Ramos (cell line): ENCODE results near the gene MRPS6.

Experiments used
- in situ Hi-C: fragments of 300-500 bp; cut with MboI; formaldehyde crosslinking; loops from one replicate; pipeline ENCODE4 v1.14.3; 2022; ENCODE audit warnings: low sequenced_read_pairs; ENCODE audit not compliant: unreplicated experiment

The MRPS6 gene

DNA sequence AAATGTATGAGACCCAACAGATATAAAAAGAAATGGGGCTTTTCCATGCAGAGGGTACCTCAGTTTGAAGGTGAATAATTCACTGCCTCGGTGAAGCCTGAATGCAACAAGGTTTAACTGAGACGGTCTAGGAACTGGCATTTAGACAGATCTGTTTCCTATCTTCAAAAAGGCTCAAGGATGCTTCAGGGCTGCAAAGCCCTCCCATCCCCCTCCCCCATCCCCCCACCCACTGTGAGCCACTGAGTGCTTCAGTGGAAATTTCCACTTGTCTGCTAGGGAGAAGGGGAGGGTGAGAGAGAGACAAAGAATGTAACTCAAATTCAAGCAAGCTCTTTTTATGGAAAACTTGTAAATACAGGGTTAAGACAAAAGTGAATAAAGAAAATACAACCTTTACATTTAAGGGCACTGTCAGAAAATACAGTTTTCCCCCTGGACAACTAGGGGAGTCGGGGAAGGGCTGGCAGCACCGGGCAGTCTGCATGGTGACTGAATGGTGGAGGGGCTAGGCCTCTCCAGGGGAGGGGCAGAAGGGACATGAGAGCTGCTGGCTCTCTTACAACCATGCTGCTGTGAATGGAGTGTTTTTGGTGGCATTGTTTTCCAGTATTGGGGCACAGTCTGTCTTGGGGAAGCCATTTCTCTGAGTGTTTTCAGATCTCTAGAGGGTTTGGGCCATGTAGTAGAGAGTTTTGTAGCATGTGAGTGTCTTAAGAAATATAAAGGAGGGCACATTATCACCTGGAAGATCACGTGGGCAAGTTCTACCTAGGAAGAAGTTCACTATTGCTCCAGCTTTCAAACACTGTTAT, 56.7 kb downstream of the MRPS6 start:
- in situ Hi-C loops, result no loop called here

DNA sequence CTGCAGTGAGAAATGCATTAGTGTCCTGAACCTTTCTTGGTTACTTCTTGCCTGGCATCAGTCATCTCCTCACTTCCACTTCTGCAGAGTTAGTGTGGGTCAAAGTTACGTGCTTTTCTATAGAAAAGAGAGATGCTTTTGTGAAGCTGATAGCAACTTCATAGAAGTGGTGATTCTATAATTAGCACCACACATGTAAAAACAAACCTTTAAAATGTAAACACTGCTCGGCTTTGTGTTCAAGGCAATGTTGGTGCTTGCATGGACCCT, 57.3 kb downstream of the MRPS6 start:
- in situ Hi-C loops, result no loop called here

DNA sequence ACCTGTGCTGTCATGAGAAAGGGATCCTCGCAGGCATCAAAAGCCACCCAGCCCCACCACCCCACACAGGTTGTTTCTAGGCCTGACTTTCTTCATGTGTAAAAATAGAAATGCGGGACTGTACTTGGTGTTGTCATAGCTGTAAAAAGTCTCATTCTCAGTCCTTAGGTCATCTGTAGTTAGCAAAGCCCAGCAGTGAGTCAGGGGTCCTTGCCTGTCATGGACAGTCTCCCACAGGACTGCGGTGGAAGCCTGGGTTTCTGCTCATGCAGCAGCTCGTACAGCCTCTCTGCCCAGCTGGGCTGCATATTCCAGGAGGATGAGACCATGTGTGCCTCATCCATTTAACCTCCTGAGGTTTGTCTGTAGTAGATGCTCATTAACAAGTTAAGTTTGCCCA, 58.2 kb downstream of the MRPS6 start:
- in situ Hi-C loops, result no loop called here

DNA sequence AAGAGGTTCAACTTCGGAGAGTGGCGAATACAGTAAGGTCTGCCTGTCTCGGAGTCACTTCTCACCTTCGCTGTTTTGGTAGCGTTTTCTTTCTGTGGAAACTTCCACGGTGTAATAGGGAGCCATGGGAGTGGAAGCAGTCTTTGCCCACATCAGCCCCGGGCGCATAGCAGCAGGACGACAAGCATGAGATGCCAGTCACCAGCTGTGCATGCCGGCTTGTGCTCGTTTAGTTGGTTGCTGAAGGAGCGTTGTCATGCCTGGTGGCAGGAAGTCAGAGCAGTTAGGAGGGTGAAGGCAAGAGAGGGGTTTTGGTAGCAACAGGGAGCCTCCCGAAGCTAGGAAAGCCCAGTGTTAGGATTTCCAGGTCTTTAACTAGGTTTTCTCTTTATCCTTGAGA, 58.8 kb downstream of the MRPS6 start:
- in situ Hi-C loops, result no loop called here

DNA sequence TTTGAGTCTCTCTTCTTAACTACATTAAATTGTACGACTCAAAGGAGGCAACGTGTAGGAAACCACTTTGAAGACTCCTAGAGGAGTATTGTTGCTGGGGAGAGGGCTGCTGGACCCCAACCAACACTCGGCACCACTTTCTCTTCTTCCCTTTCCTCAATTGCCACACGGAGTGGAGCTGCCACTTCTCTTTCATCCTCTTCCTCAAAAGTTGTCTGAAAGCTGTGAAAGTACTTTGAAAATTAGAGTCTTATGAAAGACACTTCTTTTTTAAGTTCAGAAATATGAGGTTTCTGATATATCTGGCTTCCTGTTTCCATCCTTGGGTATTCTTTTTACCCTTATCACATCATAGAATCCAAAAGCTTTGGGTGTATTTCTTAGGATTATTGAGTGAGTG, 59.5 kb downstream of the MRPS6 start:
- in situ Hi-C loops, result no loop called here

DNA sequence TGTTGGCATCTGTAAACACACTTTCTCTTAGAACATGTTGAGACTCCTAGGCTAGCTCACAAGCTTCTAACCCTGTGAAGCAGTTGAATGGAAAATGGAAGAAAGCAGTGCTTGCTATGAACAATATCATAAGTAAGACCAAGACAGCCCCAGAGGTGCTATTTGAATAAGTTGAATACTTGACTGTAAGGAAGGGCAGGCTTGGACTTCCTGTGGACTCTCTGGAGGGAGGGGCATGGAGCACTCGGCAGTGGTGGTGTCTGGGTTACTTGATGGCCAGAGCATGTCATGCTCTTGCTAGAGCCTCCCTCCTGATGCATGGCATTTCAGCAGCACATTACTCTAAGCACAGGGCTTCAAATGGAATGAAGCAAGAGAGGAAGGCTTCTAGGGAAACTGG, 60.0 kb downstream of the MRPS6 start:
- in situ Hi-C loops, result no loop called here

DNA sequence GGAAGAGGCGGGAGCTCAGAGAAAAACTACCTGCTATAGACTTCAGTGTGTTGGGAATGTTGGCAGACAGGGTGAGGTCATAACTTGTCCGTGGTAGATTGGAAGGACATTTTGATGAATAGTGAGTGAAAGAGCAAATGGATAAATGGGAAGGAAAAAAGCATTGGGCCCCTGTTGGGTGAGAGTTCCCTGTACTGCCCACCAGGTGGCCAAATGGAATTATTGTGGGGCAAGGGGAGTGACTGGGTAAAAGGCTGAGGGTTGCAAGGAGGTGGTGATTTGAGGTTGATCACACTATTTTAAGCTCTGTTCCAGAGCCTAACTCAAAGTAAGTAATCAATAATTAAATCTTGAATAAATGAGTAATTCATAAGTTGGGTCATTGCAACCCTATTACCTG, 60.4 kb downstream of the MRPS6 start:
- in situ Hi-C loops, result no loop called here

DNA sequence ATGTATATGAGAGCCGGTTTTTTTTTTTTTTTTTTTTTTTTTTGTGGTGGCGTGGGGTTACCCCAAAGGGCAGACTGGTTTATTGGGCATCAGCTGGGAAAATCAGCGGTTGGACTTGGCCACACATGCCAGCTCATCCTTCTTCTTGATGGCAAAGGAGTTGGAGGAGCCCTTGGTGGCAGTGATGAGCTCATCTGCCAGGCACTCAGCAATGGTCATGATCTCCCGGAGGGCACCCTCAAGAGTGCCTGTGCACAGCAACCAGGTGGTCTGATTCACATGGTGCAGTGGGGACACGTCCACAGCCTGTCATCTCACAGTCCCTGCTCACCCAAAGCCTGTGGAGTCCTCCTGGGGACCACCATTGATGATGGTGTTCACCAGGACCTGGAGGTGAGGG, 62.0 kb downstream of the MRPS6 start:
- in situ Hi-C loops, result no loop called here

DNA sequence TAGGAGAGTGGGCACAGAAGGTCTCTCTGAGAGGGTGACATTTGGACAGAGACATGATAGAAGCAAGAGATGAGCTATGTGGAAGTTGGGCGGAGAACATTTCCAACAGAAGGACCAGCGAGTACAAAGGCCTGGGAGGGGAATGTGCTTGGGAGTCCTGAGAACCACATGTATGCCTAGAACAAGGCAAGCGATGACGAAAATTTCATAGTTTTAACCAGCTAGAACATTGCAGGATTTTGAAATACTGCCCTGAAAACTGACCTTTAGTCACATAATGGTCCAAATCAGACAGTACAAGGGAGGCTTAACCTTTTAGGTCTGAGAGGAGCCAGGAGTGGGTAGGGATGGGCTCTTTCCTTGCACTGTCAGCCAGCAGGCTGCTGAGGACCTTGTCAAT, 68.0 kb downstream of the MRPS6 start:
- in situ Hi-C loops, result no loop called here

DNA sequence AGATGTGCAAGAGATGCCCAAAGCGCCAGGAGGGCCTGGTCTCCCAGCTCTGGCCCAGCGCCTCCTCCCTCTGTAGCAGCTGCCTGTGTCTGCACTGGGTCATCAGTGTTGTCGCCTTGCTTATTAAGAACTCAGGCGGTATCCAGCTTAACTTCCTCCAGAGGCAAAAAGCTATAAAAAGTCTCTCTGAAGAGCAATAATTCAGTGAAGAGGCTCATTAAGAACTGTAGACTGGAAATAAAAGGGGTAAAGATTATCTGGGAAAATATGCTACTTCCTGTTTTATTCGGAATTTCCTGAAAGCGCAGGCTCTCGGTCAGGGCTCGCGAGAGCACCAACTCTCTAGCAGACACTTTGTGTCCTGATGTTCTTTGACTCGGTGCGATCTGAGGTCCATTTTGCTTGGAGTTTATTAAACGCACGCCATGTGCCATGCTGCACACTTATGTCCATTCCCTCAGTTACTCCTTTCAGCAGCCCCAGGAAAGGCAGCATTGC, 70.4 kb downstream of the MRPS6 start:
- in situ Hi-C loops, result no loop called here

DNA sequence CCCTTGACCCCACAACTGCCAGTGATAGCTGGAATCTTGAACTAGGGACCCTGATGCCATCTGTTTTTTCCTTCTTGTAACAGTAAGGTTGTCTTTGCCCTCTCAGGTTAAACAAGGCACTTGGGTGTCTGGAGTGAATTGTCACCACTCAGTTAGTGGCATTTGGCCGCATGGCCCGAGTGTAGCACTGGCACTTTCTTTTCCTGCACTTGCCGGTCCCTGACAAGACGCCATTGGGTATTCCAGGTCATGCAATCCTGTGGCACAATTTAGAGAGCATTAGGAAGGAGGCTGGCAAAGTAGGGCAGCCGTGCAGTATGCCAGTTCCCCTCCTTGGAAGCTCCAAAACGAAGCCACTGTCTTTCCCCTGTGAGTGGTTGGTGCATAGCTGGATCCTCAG, 70.8 kb downstream of the MRPS6 start:
- in situ Hi-C loops, result no loop called here

DNA sequence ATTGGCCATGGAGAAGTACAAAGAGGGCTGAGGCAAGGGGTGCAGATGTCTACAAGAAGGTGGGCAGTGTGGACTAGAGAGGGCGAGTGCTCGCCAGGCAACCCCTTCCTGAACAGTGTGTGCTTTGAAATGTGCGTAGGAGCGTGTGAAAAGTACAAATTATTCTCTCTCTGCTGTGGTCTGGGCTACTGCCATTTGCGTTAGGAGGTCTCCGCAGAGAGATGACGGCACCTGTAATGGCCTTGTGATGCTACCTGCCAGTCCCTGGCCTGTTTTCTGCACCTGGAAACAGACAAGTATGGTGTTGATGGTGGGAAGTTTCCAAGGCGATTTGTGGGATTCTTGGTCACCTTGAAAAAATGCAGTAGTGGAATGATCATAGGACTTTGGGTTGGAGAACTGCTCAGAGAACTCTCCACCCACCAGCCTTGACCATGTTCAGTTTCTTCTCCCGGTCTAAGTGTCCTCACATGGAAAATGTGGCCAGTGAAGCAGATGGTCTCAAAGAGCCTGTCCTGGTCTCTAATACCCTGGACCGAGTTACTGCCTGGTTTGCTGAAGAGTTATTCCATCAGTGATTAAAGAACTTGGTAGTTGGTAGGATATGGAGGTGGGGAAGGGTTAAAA, 74.5 kb downstream of the MRPS6 start:
- in situ Hi-C loops, result no loop called here

DNA sequence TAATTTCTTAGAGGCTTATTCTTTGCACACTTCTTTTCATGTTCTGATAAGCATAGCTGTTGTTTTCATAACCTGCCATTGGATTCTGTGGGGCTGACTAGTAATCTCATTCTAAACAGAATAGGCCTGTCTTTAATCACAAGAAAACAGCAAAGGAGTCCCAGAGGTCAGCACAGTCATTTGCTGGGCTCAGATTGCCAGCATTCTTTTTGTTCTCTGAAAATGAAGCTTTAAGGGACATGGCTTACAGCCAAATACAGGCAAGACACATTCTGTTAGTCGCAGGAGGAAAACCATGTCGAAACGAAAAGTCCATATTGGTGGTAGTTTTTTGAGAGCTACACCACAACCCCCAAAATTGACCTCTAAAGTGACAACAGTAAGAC, 75.0 kb downstream of the MRPS6 start:
- in situ Hi-C loops, result no loop called here

DNA sequence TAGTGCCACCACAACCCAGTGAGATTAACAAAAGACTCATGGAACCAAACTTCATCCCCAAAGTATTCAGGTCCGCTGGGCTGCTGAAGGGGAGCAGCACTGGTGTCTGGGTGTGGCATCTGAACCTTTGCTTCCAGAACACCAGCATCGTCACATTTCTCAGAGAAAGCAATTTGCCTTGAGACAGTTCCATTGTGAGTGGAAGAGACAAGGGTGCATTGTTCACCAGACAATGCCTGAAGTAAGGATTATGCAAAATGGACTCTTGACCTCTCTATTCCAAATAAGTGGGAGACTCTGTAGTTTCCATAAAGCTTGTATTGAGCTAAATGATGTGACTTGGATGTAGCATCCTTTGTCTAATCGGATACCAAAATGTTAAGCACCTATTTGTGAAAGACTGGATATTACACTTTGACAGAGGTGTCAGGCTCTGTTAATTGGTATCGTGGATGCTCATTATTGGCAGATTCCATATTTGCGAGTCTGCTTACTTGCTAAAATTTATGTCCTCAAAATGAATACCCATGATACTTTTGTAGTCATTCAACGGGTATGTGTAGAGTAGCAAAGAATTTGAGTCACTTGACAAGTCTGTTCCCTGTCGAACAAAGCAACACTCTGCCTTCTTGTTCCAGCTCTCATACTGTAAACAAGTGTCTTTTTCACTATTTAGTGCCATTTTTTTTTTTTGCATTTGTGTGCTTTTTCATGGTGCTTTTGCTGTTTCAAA, 75.6 kb downstream of the MRPS6 start:
- in situ Hi-C loops, result no loop called here

DNA sequence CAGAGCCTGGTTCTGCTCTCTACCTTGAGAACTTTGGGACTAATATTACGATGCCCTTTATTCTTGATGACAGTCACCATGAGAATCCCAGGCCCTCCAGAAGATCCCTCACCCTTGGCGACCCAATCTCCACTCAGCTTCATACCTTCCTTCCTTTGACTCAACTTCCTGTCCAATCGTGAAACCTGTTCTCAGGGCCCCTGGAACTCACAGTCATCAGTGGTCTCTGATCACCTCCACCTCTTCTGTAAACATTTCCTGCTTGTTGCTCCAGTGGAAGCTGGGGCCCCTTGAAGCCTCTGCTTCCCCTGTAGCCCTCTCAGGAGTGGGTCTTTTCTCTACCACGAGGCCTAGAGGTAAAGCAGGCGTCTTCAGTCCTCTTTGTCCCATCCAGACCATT, 79.1 kb downstream of the MRPS6 start:
- in situ Hi-C loops, result no loop called here

DNA sequence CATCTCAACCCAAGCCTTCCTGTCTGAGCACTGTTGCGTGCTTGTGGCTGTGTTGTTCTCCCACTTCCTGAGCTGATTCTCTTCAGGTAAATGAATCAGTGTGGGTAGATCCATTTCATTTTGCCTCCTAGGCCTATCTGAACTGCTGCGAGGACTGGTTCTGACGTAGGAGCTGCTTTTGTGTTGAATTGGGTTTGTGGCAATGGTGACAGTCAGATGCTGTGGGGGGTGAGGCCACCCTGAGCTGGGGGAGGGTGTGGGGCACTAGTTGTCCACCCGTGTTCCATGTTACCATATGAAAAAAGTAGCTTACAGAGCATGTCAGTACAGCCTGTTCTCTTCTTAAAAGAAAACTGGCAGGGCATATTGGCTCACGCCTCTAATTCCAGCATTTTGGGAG, 81.5 kb downstream of the MRPS6 start:
- in situ Hi-C loops, result no loop called here

DNA sequence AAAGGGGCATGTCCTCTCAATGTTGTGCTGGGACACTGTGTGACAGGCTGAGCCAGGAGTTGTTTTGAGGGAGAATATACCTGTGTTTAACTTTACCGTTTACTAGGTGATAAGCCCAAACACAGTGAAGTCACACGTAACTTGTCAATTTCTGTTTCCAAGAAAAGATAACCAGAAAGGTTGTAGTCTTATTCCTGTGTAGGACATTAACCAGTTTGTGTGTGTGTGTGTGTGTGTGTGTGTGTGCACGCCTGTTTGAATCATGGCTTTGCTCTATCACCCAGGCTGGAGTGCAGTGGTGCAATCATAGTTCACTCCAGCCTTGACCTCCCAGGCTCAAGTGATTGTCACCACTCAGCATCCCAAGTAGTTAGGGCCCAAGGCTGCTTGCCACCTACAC, 83.6 kb downstream of the MRPS6 start:
- in situ Hi-C loops, result no loop called here

DNA sequence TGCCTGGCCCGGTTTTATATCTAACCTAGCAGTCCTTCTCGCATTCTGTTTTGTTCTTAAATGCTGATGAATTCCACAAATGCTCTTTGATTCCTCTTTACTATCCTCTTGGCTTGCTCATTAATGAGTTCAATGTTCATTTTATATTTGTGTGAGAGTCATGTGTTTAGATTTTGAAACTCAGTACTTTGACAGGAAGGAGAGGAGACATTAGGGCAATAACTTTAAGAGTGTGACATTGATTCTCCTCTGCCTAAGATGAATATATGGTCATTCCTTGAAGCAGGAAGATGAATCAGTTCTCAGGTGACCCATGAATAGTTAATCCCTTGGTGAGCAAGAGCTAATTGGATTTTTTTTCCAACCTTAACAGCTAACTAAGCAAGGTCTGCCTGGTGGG, 84.1 kb downstream of the MRPS6 start:
- in situ Hi-C loops, result no loop called here

DNA sequence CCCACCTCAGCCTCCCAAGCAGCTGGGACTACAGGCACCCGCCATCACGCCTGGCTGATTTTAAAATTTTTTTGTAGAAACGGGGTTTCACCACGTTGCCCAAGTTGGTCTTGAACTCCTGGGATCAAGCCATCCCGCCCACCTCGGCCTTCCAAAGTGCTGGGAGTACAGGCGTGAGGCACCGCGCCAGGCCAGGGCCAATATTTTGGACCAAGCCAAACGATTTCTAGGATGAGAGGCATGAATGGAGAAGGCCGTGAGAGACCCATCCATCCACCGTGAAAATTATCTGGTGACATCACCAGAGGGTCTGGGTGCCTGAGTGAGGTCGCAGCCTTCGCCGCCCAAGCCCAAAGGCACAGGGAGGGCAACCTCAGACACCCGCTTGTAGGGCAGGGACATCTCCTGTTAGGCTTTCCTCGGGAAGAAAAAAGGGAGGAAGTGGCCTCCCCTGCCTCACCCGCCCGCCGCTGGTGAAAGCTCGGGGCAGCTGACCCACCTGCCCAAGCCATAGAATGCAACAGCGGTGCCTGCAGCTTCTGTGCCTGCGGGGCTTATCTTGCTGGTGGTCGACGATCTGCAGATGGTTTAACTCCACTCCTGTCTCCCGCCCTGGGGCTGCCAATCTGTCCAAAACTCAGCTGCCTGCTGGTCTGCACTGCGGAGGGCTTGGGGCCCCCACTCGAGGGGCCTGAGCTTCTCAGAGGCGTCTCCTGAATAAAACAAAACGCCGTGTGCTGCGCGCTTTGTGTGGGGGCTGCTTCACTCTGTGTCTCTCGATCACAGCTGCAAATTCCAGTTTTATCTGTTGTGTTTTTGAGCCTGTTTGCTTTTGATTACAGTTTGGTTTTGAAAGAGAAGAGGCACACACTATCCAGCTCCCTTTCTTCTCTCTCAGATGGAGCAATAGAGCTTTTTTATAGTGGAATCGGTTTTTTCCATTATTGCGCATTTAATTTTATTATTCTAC, 85.8 kb downstream of the MRPS6 start:
- in situ Hi-C loops, result no loop called here

DNA sequence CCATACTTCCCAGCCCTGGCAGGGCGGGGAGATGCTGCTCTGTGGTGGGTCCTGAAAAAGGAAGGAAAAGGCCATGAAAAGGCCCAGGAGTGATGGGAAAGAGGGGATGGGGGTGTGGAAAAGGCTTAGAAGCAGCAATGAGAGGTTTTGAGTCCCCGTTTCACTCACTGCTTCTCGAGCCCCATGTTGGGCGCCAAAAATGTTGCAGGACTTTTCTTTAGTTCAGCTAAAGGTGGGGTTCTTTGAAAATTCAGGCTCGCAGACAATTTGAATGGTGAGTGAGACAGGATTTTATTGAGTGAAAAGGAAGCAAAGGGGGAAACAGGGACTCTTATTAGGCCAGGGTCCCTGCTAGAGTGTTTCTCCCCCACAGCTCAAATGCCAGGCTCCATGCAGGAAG, 93.1 kb downstream of the MRPS6 start:
- in situ Hi-C loops, result no loop called here
